Suprapubic skin (tissue), 3 donors: ENCODE data around the gene NBEA.

Source experiments
- POLR2A ChIP-seq, 2 donors: fragments of 450-650 bp; IDR thresholded peaks; one replicate each; pipeline ENCODE4 v1.6.1; 2017; ENCODE audit warnings: antibody characterized with exemption in 2 of 2, mild to moderate bottlenecking in 2 of 2, moderate library complexity in 2 of 2
- TF ChIP-seq, protein P1 (sequence below), 2 donors: fragments of 200-600 bp in 1 of 2; fragments of 450-650 bp in 1 of 2; sonication (generic) in 1 of 2; IDR thresholded peaks; one replicate each; pipeline ENCODE4 v1.5.1; 2016 to 2019; ENCODE audit warnings: antibody characterized with exemption in 2 of 2, mild to moderate bottlenecking in 1 of 2, moderate library complexity in 1 of 2

- TF ChIP-seq POLR2A (IDR thresholded peaks at IDR 0.05): no peak
- TF ChIP-seq, protein P1, sequence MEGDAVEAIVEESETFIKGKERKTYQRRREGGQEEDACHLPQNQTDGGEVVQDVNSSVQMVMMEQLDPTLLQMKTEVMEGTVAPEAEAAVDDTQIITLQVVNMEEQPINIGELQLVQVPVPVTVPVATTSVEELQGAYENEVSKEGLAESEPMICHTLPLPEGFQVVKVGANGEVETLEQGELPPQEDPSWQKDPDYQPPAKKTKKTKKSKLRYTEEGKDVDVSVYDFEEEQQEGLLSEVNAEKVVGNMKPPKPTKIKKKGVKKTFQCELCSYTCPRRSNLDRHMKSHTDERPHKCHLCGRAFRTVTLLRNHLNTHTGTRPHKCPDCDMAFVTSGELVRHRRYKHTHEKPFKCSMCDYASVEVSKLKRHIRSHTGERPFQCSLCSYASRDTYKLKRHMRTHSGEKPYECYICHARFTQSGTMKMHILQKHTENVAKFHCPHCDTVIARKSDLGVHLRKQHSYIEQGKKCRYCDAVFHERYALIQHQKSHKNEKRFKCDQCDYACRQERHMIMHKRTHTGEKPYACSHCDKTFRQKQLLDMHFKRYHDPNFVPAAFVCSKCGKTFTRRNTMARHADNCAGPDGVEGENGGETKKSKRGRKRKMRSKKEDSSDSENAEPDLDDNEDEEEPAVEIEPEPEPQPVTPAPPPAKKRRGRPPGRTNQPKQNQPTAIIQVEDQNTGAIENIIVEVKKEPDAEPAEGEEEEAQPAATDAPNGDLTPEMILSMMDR (IDR thresholded peaks at IDR 0.05): no peak
Measured at GRCh38 chr13:35470671-35471661, 528.9 kb downstream of the NBEA start.
